Endothelial cell of hepatic sinusoid (primary cell): ENCODE measurements around the gene TSEN54.

Source experiments
- in situ Hi-C: cut with HindIII; loops from 2 replicates; pipeline ENCODE4 v1.10.0; 2017; ENCODE audit warnings: low sequenced_read_pairs

TSEN54 gene

GRCh38 chr17:75502721-75503329 lies 13.5 kb upstream of the TSEN54 start:
- in situ Hi-C loops: no loop called here

- in situ Hi-C loops: no loop called here
Measured at GRCh38 chr17:75503337-75503950, 12.9 kb upstream of the TSEN54 start.

GRCh38 chr17:75503976-75504346 lies 12.4 kb upstream of the TSEN54 start:
- in situ Hi-C loops: no loop called here

- in situ Hi-C loops: no loop called here
Measured at GRCh38 chr17:75504347-75505151, 11.8 kb upstream of the TSEN54 start.

- in situ Hi-C loops: no loop called here
Measured at GRCh38 chr17:75505152-75505409, 11.2 kb upstream of the TSEN54 start.

GRCh38 chr17:75505640-75506039 lies 10.7 kb upstream of the TSEN54 start:
- in situ Hi-C loops: no loop called here

GRCh38 chr17:75506134-75506533 lies 10.2 kb upstream of the TSEN54 start:
- in situ Hi-C loops: no loop called here

- in situ Hi-C loops: no loop called here
Measured at GRCh38 chr17:75506888-75507287, 9.4 kb upstream of the TSEN54 start.

GRCh38 chr17:75507733-75508719 lies 8.3 kb upstream of the TSEN54 start:
- in situ Hi-C loops: no loop called here

GRCh38 chr17:75508931-75509361 lies 7.4 kb upstream of the TSEN54 start:
- in situ Hi-C loops: no loop called here

GRCh38 chr17:75509528-75510258 lies 6.6 kb upstream of the TSEN54 start:
- in situ Hi-C loops: no loop called here

- in situ Hi-C loops: no loop called here
Measured at GRCh38 chr17:75511270-75511609, 5.1 kb upstream of the TSEN54 start.

- in situ Hi-C loops: no loop called here
Measured at GRCh38 chr17:75511610-75512575, 4.4 kb upstream of the TSEN54 start.

- in situ Hi-C loops: no loop called here
Measured at GRCh38 chr17:75512926-75513640, 3.2 kb upstream of the TSEN54 start.

- in situ Hi-C loops: no loop called here
Measured at GRCh38 chr17:75513641-75514000, 2.7 kb upstream of the TSEN54 start.

GRCh38 chr17:75514299-75514918 lies 1.9 kb upstream of the TSEN54 start:
- in situ Hi-C loops: no loop called here

GRCh38 chr17:75514919-75515495 lies 1.3 kb upstream of the TSEN54 start:
- in situ Hi-C loops: no loop called here
